TTC549 (cell line): Measurements from ENCODE around the gene LPAR3.

Experiments
- FAIRE-seq: peaks from 2 replicates; lab custom pipeline; 2012; peaks lifted over from hg19 to GRCh38; lab: Jason Lieb, UNC

Gene LPAR3

DNA sequence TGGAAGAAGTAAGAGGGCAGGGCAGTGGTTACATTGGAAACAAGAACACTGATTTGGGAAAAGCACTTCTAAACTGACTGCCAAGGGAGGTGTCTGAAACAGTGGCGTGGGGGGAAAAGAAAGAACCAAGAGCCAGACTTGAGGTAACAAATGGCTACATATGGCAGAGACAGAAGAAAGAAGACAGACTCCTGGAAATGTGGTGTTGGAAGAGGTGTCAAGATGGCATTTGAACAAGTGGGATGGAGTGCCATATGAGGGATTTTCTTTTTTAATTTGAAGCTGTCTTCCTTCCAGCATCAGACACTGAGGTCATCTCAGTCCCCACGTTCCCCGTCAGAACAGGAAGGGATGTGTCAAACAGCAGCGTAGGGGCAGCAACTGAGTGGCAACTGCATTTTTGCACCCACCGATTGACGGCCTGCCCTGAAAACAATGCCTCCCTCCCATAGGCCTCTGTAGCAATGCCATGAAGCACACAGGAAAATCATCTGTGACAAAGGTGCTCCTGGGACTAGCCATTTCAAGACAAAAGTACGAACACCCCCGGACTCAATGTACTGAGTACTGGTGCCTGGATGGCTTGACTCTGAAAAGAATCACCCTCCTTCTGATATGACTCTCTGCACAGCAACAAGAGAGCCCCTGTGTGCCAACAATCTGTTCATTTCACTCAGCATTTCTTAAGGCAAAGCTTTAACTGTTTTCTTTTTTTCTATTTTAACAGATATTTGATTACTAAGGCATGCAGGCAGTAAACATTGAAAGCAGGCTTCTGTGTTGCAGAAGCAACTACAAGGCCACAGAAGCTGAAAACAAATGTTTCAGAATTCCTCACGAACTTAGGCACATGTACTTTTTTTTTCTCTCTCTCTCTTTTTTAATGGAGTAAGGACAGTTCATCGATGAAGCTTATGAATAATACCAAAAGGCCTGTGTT, 37.0 kb downstream of the LPAR3 start:
- FAIRE-seq = no peak

GRCh38 chr1:84855168-84855567, 37.8 kb downstream of the LPAR3 start:
- FAIRE-seq = no peak

DNA sequence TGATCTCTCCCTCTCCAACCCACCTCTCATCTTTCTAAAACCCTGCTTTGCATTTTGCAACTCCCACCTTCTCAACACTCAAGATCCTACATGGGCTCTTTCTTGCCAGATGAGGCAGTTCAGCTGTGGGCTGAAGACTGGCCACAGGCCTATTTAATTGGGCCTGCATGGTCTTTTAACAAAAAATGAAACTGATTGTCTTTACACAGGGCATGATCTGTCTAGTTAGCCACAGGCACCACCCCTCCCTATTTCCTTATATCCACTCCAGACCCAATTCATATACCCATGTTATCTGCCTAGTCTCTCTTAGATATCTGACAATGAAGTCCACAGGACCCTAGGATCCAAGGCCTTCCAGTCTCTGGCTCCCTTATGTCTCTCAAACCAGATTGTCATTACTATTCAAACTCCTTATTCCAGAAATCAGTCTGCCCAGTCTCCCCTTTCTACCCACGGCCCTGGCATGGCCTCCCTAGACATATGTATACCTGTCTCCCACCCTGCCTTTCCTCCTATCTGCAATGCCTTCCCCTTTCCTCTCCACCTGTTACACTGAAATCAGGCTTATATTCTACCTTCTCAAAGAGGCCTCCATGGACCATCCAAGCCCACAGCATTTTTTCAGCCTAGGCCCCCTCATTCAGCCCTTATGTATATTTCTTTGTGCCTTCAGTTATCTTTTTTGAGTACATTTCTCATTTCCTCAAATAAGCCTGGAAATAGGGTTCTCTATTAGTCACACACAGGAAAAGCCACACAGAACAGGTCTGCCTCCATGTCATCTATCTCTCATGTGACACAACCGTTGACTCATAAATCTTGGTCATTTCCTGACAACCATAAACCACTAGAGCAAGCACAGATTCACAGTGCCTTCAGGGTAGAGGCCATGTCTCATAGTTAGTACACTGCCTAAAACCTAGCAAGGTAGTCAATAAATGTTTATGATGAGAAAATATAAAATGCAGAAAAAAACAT, 39.0 kb downstream of the LPAR3 start:
- FAIRE-seq = no peak

DNA sequence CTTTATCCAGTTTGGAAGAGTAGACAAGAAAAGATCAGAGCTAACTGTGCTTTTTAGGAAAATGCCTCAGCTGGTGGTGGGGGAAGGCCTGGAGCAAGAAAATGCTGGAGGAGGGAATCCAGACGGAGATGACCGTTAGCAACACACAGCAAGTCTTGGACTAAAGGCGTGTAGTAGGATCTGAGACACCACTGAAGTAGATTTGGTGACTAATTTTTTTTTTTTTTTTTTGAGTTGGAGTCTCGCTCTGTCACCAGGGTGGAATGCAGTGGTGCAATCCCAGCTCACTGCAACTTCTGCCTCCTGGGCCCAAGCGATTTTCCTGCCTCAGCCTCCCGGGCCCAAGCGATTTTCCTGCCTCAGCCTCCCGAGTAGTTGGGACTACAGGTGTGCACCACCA, 41.2 kb downstream of the LPAR3 start:
- no peak for FAIRE-seq

DNA sequence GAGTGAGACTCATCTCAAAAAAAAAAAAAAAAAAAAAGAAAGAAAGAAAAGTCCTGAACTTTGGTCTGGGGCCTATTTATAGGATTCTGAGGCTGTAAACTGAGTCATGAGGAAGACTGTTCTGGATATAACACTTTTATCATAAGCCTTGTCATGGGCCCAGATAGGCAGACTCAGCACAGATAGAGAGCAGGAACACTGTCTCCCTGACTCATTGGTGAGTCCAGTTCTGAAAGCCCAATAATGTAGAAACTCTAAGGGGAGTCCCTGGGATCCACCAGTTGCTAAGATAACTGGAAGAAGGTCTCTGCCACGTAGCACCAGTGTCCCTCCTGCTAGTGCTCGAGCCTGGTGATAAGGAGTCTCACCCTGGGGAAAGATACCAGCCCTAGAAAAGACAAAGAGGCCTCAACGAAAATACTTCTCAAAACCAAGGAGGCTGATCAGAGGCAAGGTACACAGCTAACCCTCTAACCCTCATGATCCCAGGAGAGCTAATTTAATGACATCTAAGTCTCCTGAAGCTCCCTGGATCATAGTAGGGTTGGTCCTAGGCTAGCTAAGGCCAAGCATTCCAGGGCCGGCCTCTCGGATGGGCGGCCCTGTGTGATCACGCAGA, 43.5 kb downstream of the LPAR3 start:
- FAIRE-seq = no peak

- FAIRE-seq = no peak
These were observed 45.5 kb downstream of the LPAR3 start for GRCh38 chr1:84847253-84848250.

DNA sequence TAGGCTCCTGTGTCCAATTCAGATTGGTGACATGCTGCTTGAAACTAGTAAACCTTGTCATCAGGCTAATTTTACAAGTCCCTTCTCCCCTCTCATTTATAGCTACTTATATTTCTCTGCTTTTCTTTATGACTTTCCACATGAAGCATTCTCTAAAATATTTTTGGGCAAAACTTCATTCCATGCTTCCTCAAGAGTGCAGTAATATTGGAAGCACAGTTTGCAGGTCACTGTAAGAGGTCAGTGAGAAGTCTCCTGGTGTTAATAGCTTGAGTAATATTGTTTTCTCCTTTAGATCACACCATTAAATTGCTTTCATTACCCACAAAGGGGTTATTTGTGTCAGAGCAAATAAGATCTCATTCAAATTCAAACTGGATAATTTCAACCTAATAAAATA, 46.6 kb downstream of the LPAR3 start:
- FAIRE-seq = no peak

- no peak for FAIRE-seq
These were observed 47.6 kb downstream of the LPAR3 start for GRCh38 chr1:84845357-84845756.

DNA sequence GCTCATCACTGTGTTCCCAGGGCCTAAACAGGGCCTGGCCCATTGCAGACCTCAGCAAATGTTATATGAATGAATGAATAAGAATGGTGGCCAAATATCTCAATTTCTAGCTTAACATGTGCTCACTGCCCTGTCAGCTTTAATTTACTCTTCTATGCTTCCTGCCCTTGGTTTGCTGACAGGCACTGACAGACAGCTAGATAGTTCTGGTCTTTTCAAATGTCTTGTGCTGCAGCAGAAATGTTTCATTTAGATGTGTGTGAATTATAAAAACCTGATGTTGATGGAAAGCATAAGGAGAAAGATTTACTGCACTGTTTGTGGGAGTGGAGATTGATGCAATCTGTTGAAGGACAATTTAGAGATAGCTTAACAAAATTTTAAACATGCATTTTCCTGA, 48.9 kb downstream of the LPAR3 start:
- FAIRE-seq = no peak

- FAIRE-seq = no peak
These were observed 50.2 kb downstream of the LPAR3 start for GRCh38 chr1:84842748-84843231.

DNA sequence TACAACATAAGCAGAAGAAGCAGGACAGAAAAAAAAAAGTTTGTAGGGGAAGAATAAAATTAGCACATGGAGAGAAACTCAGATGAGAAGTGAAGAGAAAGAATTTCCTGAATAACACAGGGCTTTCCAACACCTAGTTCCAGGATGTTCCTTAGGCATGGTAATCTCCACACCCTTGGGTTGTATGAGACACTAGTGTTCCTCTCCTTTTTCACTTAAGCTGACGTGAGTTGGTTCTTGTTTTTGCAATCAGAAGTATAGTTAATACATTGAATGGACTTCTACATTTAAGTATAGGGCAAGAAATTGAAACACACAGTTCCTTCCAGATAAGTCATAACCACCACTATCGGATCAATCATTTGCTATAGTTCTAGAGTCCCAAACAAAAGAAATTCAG, 51.0 kb downstream of the LPAR3 start:
- no peak for FAIRE-seq

- FAIRE-seq = no peak
These were observed 52.7 kb downstream of the LPAR3 start for GRCh38 chr1:84840346-84840745.

GRCh38 chr1:84839544-84839943, 53.5 kb downstream of the LPAR3 start:
- FAIRE-seq = no peak

DNA sequence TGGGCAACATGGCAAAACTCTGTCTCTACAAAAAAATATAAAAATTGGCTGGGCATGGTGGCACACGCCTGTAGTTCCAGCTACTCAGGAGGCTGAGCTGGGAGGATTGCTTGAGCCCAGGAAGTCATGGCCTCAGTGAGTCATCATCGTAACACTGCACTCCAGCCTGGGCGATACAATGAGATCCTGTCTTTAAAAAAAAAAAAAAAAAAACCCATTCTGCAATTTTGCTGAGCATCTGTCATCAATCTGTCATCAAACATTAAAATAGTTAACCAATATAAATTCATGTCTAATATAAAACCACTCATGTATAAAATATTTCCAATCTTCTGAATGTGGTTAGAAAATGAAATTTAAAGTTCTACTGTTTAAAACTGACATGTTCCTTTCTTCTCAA, 56.9 kb downstream of the LPAR3 start:
- no peak for FAIRE-seq

DNA sequence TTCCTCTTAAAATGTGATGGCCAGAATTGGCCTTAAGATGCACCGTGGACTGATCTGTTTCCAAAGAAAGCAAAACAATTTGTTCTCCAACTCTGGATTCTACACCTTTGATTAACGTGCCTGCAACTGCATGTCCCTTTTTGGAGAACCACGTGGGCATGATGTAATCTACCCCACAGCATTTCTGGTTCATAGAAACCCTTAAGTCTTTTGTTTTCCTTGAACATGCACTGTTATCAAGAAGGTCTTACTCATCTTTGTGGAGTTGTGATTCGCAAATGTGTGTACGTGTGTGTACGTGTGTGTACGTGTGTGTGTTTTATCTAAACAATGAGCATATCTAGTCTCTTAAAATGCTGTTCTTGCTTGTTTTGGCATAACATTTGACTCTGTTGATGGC, 57.8 kb downstream of the LPAR3 start:
- no peak for FAIRE-seq

DNA sequence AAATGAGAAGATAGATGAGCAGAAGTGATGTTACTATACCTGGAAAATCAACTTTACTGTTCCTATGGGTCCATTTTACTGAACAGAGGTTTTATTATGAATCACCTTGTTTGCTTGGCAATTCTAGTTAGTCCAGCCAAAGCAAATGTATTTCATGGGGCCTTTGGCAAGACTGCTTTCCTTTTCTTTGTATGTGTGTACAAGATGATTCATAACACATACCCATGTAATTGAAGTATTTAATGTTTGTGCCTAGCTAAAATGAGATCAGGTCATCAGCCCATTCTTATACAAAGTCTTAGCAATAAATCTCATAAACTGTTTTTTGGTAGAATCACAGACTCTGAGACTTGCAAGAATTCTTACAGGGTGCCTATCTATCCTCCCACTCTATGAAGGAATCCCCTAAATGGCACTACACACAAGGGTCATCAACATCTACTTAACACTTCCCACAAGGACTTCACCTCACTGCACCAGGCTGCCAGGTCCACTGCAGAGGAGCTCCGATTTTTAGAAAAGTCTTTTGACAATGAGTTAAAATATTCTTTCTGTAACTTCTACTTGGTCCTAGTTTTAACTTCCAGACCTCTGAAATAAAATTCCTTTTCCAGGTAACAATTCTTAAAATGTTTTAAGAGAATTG, 58.5 kb downstream of the LPAR3 start:
- FAIRE-seq = no peak

- no peak for FAIRE-seq
These were observed 59.8 kb downstream of the LPAR3 start for GRCh38 chr1:84833194-84833593.

DNA sequence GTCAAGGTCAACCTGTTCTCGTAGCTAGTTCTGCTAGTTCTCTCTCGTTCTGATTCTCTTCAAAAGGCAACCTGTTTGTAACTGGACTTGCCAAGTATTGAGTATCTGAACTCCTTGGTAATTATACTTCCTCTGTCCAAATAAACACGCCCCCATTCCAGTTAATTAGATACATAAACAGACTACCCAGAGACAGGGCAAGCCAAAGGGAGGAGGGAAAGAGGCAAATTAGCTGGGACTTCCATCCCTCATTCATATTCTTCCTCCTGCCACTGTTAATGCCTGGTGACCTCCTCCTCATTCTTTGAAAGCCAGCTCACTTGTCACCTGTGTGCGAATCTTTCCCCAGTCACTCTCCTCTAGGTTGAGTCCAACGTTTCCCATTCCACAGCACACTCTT, 62.9 kb downstream of the LPAR3 start:
- FAIRE-seq = no peak

GRCh38 chr1:84827976-84828375, 65.0 kb downstream of the LPAR3 start:
- no peak for FAIRE-seq

- FAIRE-seq = no peak
These were observed 65.5 kb downstream of the LPAR3 start for GRCh38 chr1:84827555-84827954.

DNA sequence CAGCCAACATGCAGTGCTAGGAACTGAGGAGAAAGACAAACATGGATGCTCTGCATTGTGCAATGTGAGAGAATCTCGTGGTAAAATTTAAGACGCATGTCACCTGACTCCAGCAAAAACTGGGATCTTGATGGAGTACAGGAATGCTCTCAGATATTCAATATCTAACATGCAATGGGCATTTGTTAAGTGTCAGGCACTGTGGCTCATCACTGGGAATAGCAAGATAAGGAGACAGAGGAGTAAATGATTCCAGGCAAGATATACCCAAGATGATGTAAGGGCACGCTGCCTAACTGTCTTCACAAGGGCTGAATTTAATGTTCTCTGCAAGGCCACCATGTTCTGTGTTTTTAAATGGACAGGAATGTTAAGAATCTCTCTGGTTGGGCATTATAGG, 67.8 kb downstream of the LPAR3 start:
- no peak for FAIRE-seq
